Loucy (cell line): Measurements from ENCODE around the gene QRSL1.
A peak's percentile ranks its signal among the peaks of the same experiment; 100 is the strongest.
"Not testable (repeated sequence)": the region's sequence is repeated elsewhere in the genome, so short reads cannot be mapped to it uniquely, and the experiment has no call there.

Experiments
- H2AFZ ChIP-seq: fragments of 200-600 bp; sonication (generic); 2 replicates; pipeline ENCODE4 v1.6.0; 2016; ENCODE audit warnings: antibody characterized with exemption, mild to moderate bottlenecking, low read length, moderate library complexity
- H3F3A ChIP-seq: fragments of 200-600 bp; 2 replicates; pipeline ENCODE4 v1.6.0; 2016; ENCODE audit warnings: antibody characterized with exemption, low read depth, mild to moderate bottlenecking
- H3K27me3 ChIP-seq: fragments of 200-600 bp; sonication (generic); 2 replicates; pipeline ENCODE4 v1.6.1; 2014; ENCODE audit warnings: low read length, mild to moderate bottlenecking; ENCODE audit not compliant: insufficient read depth, poor library complexity, severe bottlenecking
- H3K36me3 ChIP-seq: fragments of 200-600 bp; sonication (generic); 2 replicates; pipeline ENCODE4 v1.6.1; 2016; ENCODE audit warnings: low read length; ENCODE audit not compliant: insufficient read depth
- H3K4me1 ChIP-seq: fragments of 200-600 bp; sonication (generic); 2 replicates; pipeline ENCODE4 v1.5.1; 2014; ENCODE audit warnings: low read length, mild to moderate bottlenecking; ENCODE audit not compliant: insufficient read depth, poor library complexity, severe bottlenecking
- H3K4me2 ChIP-seq: fragments of 200-600 bp; sonication (generic); 2 replicates; pipeline ENCODE4 v1.6.0; 2014; ENCODE audit warnings: antibody characterized with exemption, low read length, low read depth, mild to moderate bottlenecking; ENCODE audit not compliant: poor library complexity, severe bottlenecking
- H3K4me3 ChIP-seq: fragments of 200-600 bp; sonication (generic); 2 replicates; pipeline ENCODE4 v1.5.1; 2014; ENCODE audit warnings: low read length, mild to moderate bottlenecking, mixed read lengths; ENCODE audit not compliant: poor library complexity, severe bottlenecking
- H3K79me2 ChIP-seq: fragments of 200-600 bp; sonication (generic); 2 replicates; pipeline ENCODE4 v1.6.1; 2014; ENCODE audit warnings: low read length; ENCODE audit not compliant: insufficient read depth
- H3K9ac ChIP-seq: fragments of 200-600 bp; sonication (generic); 2 replicates; pipeline ENCODE4 v1.6.0; 2014; ENCODE audit warnings: mild to moderate bottlenecking, low read depth, low read length, moderate library complexity; ENCODE audit not compliant: poor library complexity, severe bottlenecking
- H3K9me2 ChIP-seq: fragments of 200-600 bp; sonication (generic); replicated peaks from 2 replicates; pipeline ENCODE4 v1.6.1; 2016; ENCODE audit warnings: low read depth, low read length, mixed read lengths
- H3K9me3 ChIP-seq: fragments of 200-600 bp; sonication (generic); 2 replicates; pipeline ENCODE4 v1.6.1; 2014; ENCODE audit warnings: mild to moderate bottlenecking, antibody characterized with exemption, low read length, low read depth; ENCODE audit not compliant: insufficient read depth
- H4K20me1 ChIP-seq: fragments of 200-600 bp; sonication (generic); 2 replicates; pipeline ENCODE4 v1.6.0; 2014; ENCODE audit warnings: antibody characterized with exemption, low read length, mild to moderate bottlenecking; ENCODE audit not compliant: insufficient read depth, poor library complexity, severe bottlenecking
- CTCF ChIP-seq: fragments of 200-600 bp; sonication (generic); conservative IDR thresholded peaks from 2 replicates; pipeline ENCODE4 v1.5.1; 2014; ENCODE audit warnings: mild to moderate bottlenecking, antibody characterized with exemption, low read length
- EZH2phosphoT487 ChIP-seq: fragments of 200-600 bp; IDR thresholded peaks from 2 replicates; pipeline ENCODE4 v1.6.1; 2018; ENCODE audit warnings: antibody characterized with exemption, mild to moderate bottlenecking, moderate library complexity, borderline replicate concordance

QRSL1 gene

GRCh38 chr6:106622412-106622811, 7.0 kb upstream of the QRSL1 start:
- no peaks in the 10 kb centered on the region for H4K20me1 ChIP-seq
- no peaks in the 10 kb centered on the region for H3K9me2 ChIP-seq
- H3F3A ChIP-seq: no peaks in the 10 kb centered on the region
- no peaks in the 10 kb centered on the region for H3K27me3 ChIP-seq
- no peak overlapping the region for H3K4me2 ChIP-seq
- H3K9me3 ChIP-seq: no peaks in the 10 kb centered on the region; the same call in 1 of the 2 replicates
- H3K4me1 ChIP-seq: peaks cover 19% of the 10 kb centered on the region
- H3K79me2 ChIP-seq: no peaks in the 10 kb centered on the region
- no peak for TF ChIP-seq EZH2phosphoT487
- TF ChIP-seq CTCF: no peak
- no peak overlapping the region for H3K9ac ChIP-seq
- no peak overlapping the region for H2AFZ ChIP-seq
- no peaks in the 10 kb centered on the region for H3K36me3 ChIP-seq
- H3K4me3 ChIP-seq: no peak overlapping the region

GRCh38 chr6:106623039-106623438, 6.3 kb upstream of the QRSL1 start:
- TF ChIP-seq EZH2phosphoT487: no peak
- TF ChIP-seq CTCF: no peak

GRCh38 chr6:106626485-106626884, 2.9 kb upstream of the QRSL1 start:
- Histone ChIP-seq H3K4me2 (peak overlapping the region; percentile 98), H3K4me3 (no peak overlapping the region), H3K36me3 (no peaks in the 10 kb centered on the region), H2AFZ (no peak overlapping the region), H4K20me1 (no peaks in the 10 kb centered on the region), H3K9ac (no peak overlapping the region), H3K9me3 (no peaks in the 10 kb centered on the region; the same call in 1 of the 2 replicates), H3K79me2 (peaks cover 33% of the 10 kb centered on the region), H3F3A (no peaks in the 10 kb centered on the region), H3K27me3 (no peaks in the 10 kb centered on the region), H3K4me1 (peaks cover 13% of the 10 kb centered on the region), H3K9me2 (no peaks in the 10 kb centered on the region)
- TF ChIP-seq CTCF (no peak), EZH2phosphoT487 (no peak)

More at GRCh38 chr6:106623039-106623438, 6.3 kb upstream of the QRSL1 start:
- H3K4me3 ChIP-seq: no peak overlapping the region
- H3K9me2 ChIP-seq: no peaks in the 10 kb centered on the region
- H4K20me1 ChIP-seq: no peaks in the 10 kb centered on the region
- H3K4me2 ChIP-seq: no peak overlapping the region
- no peak overlapping the region for H3K9ac ChIP-seq
- H2AFZ ChIP-seq: no peak overlapping the region
- peaks cover 3% of the 10 kb centered on the region; the same call in 1 of the 2 replicates for H3K79me2 ChIP-seq
- H3K4me1 ChIP-seq: peaks cover 13% of the 10 kb centered on the region
- H3F3A ChIP-seq: no peaks in the 10 kb centered on the region
- no peaks in the 10 kb centered on the region for H3K36me3 ChIP-seq
- no peaks in the 10 kb centered on the region for H3K27me3 ChIP-seq
- H3K9me3 ChIP-seq: no peaks in the 10 kb centered on the region; the same call in 1 of the 2 replicates

- peaks cover 45% of the 10 kb centered on the region for H3K79me2 ChIP-seq
- H3K9me2 ChIP-seq, H3K36me3 ChIP-seq, H2AFZ ChIP-seq, H3K9ac ChIP-seq, H4K20me1 ChIP-seq, H3K9me3 ChIP-seq, H3F3A ChIP-seq, H3K27me3 ChIP-seq: not testable (repeated sequence)
- H3K4me3 ChIP-seq: peak overlapping the region; percentile 86
- H3K4me2 ChIP-seq: peak overlapping the region; percentile 98
- H3K4me1 ChIP-seq: peaks cover 13% of the 10 kb centered on the region
These were observed 1.6 kb upstream of the QRSL1 start for GRCh38 chr6:106627760-106628159.
